Ishikawa (cell line): Measurements from ENCODE around the gene CRTC1.

Experiments
- CEBPB ChIP-seq: IDR thresholded peaks from 2 replicates; pipeline ENCODE4 v1.6.1; 2012
- CREB1 ChIP-seq: IDR thresholded peaks from 2 replicates; pipeline ENCODE4 v1.6.1; 2012; ENCODE audit warnings: low read depth
- EGR1 ChIP-seq: IDR thresholded peaks from 2 replicates; pipeline ENCODE4 v1.6.1; 2012
- EP300 ChIP-seq: IDR thresholded peaks from 2 replicates; pipeline ENCODE4 v1.6.1; 2012; ENCODE audit warnings: borderline replicate concordance
- FOXM1 ChIP-seq: IDR thresholded peaks from 2 replicates; pipeline ENCODE4 v1.6.1; 2012; ENCODE audit warnings: low read depth, borderline replicate concordance
- MAX ChIP-seq: IDR thresholded peaks from 2 replicates; pipeline ENCODE4 v1.6.1; 2012
- NFIC ChIP-seq: IDR thresholded peaks from 2 replicates; pipeline ENCODE4 v1.6.1; 2012
- RAD21 ChIP-seq: IDR thresholded peaks from 2 replicates; pipeline ENCODE4 v1.6.1; 2012; ENCODE audit warnings: low read depth
- TAF1 ChIP-seq: IDR thresholded peaks from 2 replicates; pipeline ENCODE4 v1.6.1; 2012; ENCODE audit warnings: low read depth, mild to moderate bottlenecking
- TCF12 ChIP-seq: IDR thresholded peaks from 2 replicates; pipeline ENCODE4 v1.6.1; 2012; ENCODE audit warnings: low read depth
- TEAD4 ChIP-seq: IDR thresholded peaks from 2 replicates; pipeline ENCODE4 v1.6.1; 2012
- USF1 ChIP-seq: IDR thresholded peaks from 2 replicates; pipeline ENCODE4 v1.6.1; 2012
- YY1 ChIP-seq: IDR thresholded peaks from 2 replicates; pipeline ENCODE4 v1.6.1; 2012; ENCODE audit warnings: low read depth
- ZBTB7A ChIP-seq: IDR thresholded peaks from 2 replicates; pipeline ENCODE4 v1.6.1; 2012; ENCODE audit warnings: low read depth

Gene CRTC1

GRCh38 chr19:18735752-18736151 lies 52.3 kb downstream of the CRTC1 start:
- TF ChIP-seq NFIC (no peak), FOXM1 (no peak), YY1 (no peak), TEAD4 (no peak), MAX (no peak), ZBTB7A (no peak), EP300 (no peak), USF1 (no peak), EGR1 (no peak), RAD21 (no peak), CREB1 (no peak)

- TF ChIP-seq ZBTB7A (0 out of 2 replicates have a peak, but pooled peaks have one; percentile 36), NFIC (no peak)
Measured at GRCh38 chr19:18736415-18737336, 53.2 kb downstream of the CRTC1 start.

GRCh38 chr19:18737337-18737953 lies 54.0 kb downstream of the CRTC1 start:
- TF ChIP-seq TAF1 (no peak), FOXM1 (no peak), CREB1 (no peak), CEBPB (no peak), YY1 (no peak), EP300 (no peak)

- TF ChIP-seq CEBPB (no peak), ZBTB7A (no peak), TEAD4 (no peak), NFIC (no peak), FOXM1 (no peak), USF1 (no peak), MAX (no peak), YY1 (no peak), CREB1 (no peak), TAF1 (no peak), EP300 (no peak), RAD21 (no peak)
Measured at GRCh38 chr19:18737954-18738351, 54.5 kb downstream of the CRTC1 start.

GRCh38 chr19:18738961-18739690 lies 55.6 kb downstream of the CRTC1 start:
- TF ChIP-seq FOXM1, result no peak
- no peak for TF ChIP-seq ZBTB7A
- no peak for TF ChIP-seq NFIC
- no peak for TF ChIP-seq EGR1
- TF ChIP-seq CREB1, result no peak
- no peak for TF ChIP-seq EP300
- no peak for TF ChIP-seq USF1
- no peak for TF ChIP-seq RAD21

- no peak for TF ChIP-seq USF1
- no peak for TF ChIP-seq CREB1
- peak; percentile 49; the same call in 1 of the 2 replicates for TF ChIP-seq EP300
- TF ChIP-seq TCF12, result peak; percentile 67
- no peak for TF ChIP-seq YY1
- TF ChIP-seq TEAD4, result no peak
- peak; percentile 54; the same call in 1 of the 2 replicates for TF ChIP-seq ZBTB7A
- no peak for TF ChIP-seq EGR1
- no peak for TF ChIP-seq RAD21
- TF ChIP-seq CEBPB, result no peak
- no peak for TF ChIP-seq FOXM1
- TF ChIP-seq MAX, result peak; percentile 51; the same call in 1 of the 2 replicates
- peak; percentile 81 for TF ChIP-seq NFIC
Measured at GRCh38 chr19:18741124-18742121, 57.9 kb downstream of the CRTC1 start.
